Fibroblast of villous mesenchyme (primary cell): ENCODE data around the gene GRIPAP1. TPM values are rescaled to one million over a fixed set of nuclear protein-coding genes. Genes with fewer than 3 reads are reported as not detected.
"Not testable (repeated sequence)": the region's sequence is repeated elsewhere in the genome, so short reads cannot be mapped to it uniquely, and the experiment has no call there.

ENCODE experiments used
- DNase-seq: peaks from one replicate; pipeline ENCODE4 v3.0.0-alpha.2; 2010; ENCODE audit warnings: low read depth
- H3K4me3 ChIP-seq: 2 replicates; pipeline ENCODE4 v1.5.1; 2011; ENCODE audit warnings: low read depth, mild to moderate bottlenecking, low read length
- CTCF ChIP-seq: IDR thresholded peaks from 2 replicates; pipeline ENCODE4 v1.5.1; 2012; ENCODE audit warnings: low read depth, mild to moderate bottlenecking, low read length; ENCODE audit not compliant: insufficient read depth
- total RNA-seq: library from RNA; depleted of rRNA; stranded (reverse); fragments of >200 nt; gene quantifications from 2 replicates; pipeline ENCODE4 v1.2.3, GENCODE V29; 2012

GRIPAP1 gene
- total RNA-seq, 1 donor, result 14.2 TPM

- H3K4me3 ChIP-seq, result no peak overlapping the region
- no peak for DNase-seq
- no peak for TF ChIP-seq CTCF
Observed at GRCh38 chrX:48997455-48997854, 4.6 kb downstream of the GRIPAP1 start.

- H3K4me3 ChIP-seq, result no peak overlapping the region
- DNase-seq, result no peak
- no peak for TF ChIP-seq CTCF
Observed at GRCh38 chrX:48996969-48997368, 5.1 kb downstream of the GRIPAP1 start.

- H3K4me3 ChIP-seq, result no peak overlapping the region
- DNase-seq, result no peak
- no peak for TF ChIP-seq CTCF
Observed at GRCh38 chrX:48992341-48992740, 9.7 kb downstream of the GRIPAP1 start.

GRCh38 chrX:48989483-48989882 is 12.6 kb downstream of the GRIPAP1 start:
- no peak for TF ChIP-seq CTCF
- no peak for DNase-seq
- no peak overlapping the region for H3K4me3 ChIP-seq

- no peak for DNase-seq
- TF ChIP-seq CTCF, result no peak
- no peak overlapping the region for H3K4me3 ChIP-seq
Observed at GRCh38 chrX:48983896-48984295, 18.2 kb downstream of the GRIPAP1 start.

- DNase-seq, result no peak
- no peak overlapping the region for H3K4me3 ChIP-seq
- TF ChIP-seq CTCF, result no peak
Observed at GRCh38 chrX:48983081-48983480, 19.0 kb downstream of the GRIPAP1 start.

GRCh38 chrX:48981178-48981577 is 20.9 kb downstream of the GRIPAP1 start:
- TF ChIP-seq CTCF, result no peak
- H3K4me3 ChIP-seq, result no peak overlapping the region
- DNase-seq, result no peak

- not testable (repeated sequence) for DNase-seq, H3K4me3 ChIP-seq
Observed at GRCh38 chrX:48980341-48980740, 21.7 kb downstream of the GRIPAP1 start.
